ENCODE measurements around the gene KIF24.
"Not testable (repeated sequence)": the region's sequence is repeated elsewhere in the genome, so short reads cannot be mapped to it uniquely, and the experiment has no call there.

KIF24 gene

GRCh38 chr9:34328500-34328986 lies 525 bp downstream of the KIF24 start:
- DNase-seq (ENCODE audit: low read depth in 2 of 2): no peak

- no peak for DNase-seq (ENCODE audit: low read depth in 2 of 2)
Measured at GRCh38 chr9:34326690-34327089, 2.4 kb downstream of the KIF24 start.

GRCh38 chr9:34322899-34323591 lies 6.0 kb downstream of the KIF24 start:
- DNase-seq (ENCODE audit: low read depth in 2 of 2): no peak

- no peak for DNase-seq (ENCODE audit: low read depth in 2 of 2)
Measured at GRCh38 chr9:34321451-34321850, 7.6 kb downstream of the KIF24 start.

DNA sequence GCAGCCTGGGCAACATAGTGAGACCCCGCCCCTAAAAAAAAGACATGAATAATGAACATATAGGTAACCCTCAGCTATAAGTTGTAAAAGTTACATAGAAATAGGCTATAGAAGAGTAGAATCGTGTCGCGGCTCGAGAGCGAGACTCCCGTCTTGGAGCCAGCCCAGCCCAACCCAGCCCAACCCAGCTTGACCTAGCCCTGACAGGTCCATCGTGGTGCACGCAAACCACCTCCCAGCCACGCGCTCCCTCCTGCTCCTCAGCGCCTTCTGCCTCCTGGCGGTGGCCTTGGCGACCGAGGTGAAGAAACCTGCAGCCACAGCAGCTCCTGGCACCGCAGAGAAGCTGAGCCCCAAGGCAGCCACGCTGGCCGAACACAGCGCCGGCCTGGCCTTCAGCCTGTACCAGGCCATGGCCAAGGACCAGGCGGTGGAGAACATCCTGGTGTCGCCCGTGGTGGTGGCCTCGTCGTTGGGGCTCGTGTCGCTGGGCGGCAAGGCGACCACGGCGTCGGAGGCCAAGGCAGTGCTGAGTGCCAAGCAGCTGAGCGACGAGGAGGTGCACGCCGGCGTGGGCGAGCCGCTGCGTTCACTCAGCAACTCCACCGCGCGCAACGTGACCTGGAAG lies 10.8 kb downstream of the KIF24 start:
- DNase-seq (ENCODE audit: low read depth in 2 of 2): no peak

DNA sequence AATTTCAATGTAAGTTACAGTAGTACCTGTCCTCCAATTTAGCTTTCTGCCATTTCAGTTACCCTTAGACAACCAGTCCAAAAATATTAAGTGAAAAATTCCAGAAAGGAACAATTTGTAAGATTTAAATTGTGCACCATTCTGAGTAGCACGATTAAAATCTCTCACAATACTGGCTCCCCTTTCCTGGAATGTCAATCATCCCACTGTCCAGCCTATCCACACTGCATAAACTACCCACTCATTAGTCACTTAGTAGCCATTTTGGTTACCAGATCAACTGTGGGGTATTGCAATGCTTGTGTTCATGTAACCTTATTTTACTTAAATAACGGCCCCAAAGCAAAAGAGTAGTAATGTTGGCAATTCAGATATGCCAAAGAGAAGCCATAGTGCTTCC lies 11.6 kb downstream of the KIF24 start:
- DNase-seq (ENCODE audit: low read depth in 2 of 2): no peak

GRCh38 chr9:34311499-34312185 lies 17.4 kb downstream of the KIF24 start:
- DNase-seq (ENCODE audit: low read depth in 2 of 2): no peak

- DNase-seq (ENCODE audit: low read depth in 2 of 2): no peak
Measured at GRCh38 chr9:34310215-34310614, 18.9 kb downstream of the KIF24 start.

- DNase-seq (ENCODE audit: low read depth in 2 of 2): not testable (repeated sequence)
Measured at GRCh38 chr9:34308316-34308715, 20.8 kb downstream of the KIF24 start.

GRCh38 chr9:34301064-34301463 lies 28.0 kb downstream of the KIF24 start:
- not testable (repeated sequence) for DNase-seq (ENCODE audit: low read depth in 2 of 2)

DNA sequence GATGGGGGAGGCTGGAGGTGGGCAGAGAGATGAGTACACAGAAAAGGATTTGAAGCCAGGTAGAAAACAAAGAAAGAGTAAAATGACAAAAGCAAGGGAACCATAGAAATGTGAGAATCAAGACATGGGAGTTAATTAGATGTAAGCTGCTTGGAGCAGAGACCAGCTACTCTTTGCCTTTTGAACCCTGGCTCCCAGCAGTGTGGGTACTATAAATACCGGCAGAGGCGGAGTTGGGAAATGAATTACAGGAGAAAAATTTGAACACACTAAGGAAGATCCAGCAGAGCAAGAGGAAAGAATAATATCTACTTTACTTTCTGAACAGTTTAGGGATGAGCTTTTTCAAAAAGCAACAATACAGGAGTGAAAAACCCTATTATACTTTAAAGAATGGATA lies 36.5 kb downstream of the KIF24 start:
- no peak for DNase-seq (ENCODE audit: low read depth in 2 of 2)

DNA sequence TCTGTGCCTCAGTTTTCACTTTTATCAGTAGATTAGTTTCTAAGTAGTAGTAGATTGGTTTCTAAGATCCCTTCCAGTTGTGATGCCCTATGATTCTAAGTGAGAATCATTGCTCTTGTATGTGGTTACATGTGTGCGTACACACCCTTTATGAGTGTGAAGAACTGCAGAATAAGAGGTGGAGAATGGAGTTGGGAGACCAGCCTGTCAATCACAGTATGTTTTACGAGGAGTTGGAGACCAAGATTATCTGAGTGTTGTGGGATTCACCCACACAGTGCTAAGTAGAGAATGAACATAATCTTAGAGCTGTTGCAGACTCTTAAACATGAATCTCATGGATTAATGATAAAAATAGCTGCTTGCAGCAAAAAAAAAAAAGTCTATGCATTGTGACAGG lies 37.6 kb downstream of the KIF24 start:
- no peak for DNase-seq (ENCODE audit: low read depth in 2 of 2)

- no peak for DNase-seq (ENCODE audit: low read depth in 2 of 2)
Measured at GRCh38 chr9:34291023-34291422, 38.0 kb downstream of the KIF24 start.

DNA sequence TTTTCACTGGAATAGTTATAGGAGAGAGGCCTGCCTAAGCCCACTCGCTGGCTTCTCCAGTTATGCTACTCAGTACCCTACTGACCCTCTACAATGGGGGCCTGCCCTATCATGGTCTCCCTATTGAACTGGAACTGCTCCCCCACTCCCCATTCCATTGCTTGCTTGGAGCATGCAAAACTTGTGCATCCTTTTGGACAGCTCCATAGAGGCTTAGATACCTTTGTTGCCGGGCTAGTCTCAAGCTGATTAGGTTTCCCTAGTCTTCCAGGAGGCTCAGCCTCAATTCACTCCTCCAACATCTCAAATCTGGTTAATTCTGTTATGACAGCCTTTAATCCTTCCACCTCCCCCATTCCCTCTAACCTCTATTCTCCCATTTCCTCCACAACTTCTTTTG lies 39.9 kb downstream of the KIF24 start:
- no peak for DNase-seq (ENCODE audit: low read depth in 2 of 2)

- DNase-seq (ENCODE audit: low read depth in 2 of 2): no peak
Measured at GRCh38 chr9:34282096-34282495, 47.0 kb downstream of the KIF24 start.

- no peak for DNase-seq (ENCODE audit: low read depth in 2 of 2)
Measured at GRCh38 chr9:34279411-34279810, 49.7 kb downstream of the KIF24 start.
